Right kidney (tissue), 1 donor: Measurements from ENCODE around the gene BEST2.

Experiments
- DNase-seq: peaks from one replicate; pipeline ENCODE4 v3.0.0-alpha.2; 2016

Gene BEST2

GRCh38 chr19:12801466-12802266, 50.1 kb downstream of the BEST2 start, which contains the start of the genes PRDX2 and THSD8:
PRDX2 (minus strand) TSS chr19:12801800; CDS start chr19:12801261, 539 bp downstream.
THSD8 (plus strand) TSS chr19:12802069; CDS start chr19:12802072, 3 bp downstream.
- DNase-seq: peak; percentile 90

- DNase-seq: no peak
These were observed 50.9 kb downstream of the BEST2 start for GRCh38 chr19:12802267-12803106.

GRCh38 chr19:12804051-12804450, 52.5 kb downstream of the BEST2 start:
- no peak for DNase-seq

DNA sequence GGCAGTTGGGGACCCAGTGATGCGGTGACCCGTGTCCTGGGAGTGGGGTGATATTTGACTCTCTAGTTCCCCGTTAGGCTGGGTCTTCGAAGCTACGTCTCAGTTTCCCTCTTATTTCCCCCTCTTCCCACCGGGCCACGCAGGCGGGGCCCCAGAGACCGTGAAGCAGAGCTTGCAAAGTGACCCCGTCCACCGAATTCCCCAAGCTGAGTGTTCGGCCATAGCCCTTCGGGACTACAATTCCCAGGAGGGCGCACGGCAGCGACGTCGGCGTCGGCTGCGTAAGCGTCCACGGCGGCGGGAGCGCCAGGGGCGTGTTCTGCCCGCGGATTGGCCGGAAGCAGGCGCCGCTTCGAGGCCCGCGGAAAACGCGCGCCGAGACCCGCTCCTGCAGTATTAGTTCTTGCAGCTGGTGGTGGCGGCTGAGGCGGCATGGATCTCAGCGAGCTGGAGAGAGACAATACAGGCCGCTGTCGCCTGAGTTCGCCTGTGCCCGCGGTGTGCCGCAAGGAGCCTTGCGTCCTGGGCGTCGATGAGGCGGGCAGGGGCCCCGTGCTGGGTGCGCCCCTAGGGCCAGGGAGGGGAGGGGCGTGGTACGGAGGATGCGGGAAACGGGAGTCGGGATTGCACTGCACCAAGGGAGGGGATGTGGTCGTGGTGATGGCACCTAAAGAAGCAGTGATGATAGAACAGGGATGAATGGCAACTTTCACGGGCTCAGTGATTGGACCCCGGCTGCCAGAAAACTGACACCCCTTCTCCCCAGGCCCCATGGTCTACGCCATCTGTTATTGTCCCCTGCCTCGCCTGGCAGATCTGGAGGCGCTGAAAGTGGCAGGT, 54.9 kb downstream of the BEST2 start, which contains the start of gene RNASEH2A:
RNASEH2A (plus strand) TSS at position 343 of the 840 bp plus-strand sequence; CDS start at position 433, 90 bp downstream.
- DNase-seq: peak; percentile 83
